Measurements from ENCODE around the gene FOXN3. TPM values are rescaled to one million over a fixed set of nuclear protein-coding genes. Genes with fewer than 3 reads are reported as not detected.

FOXN3 gene
- total RNA-seq, 2 donors from 2014 or later = 61.2 to 84.1 TPM

GRCh38 chr14:89444516-89445125 lies 27.6 kb upstream of the FOXN3 start:
- H3K9ac ChIP-seq (ENCODE audit: extremely low read depth, low read length, poor library complexity, severe bottlenecking) = no peak overlapping the region
- H3K9me3 ChIP-seq (ENCODE audit: control insufficient read depth, low read length) = no peaks in the 10 kb centered on the region
- no peaks in the 10 kb centered on the region for H3K27me3 Mint-ChIP-seq (ENCODE audit: insufficient read depth)
- H3K4me3 ChIP-seq (ENCODE audit: low read length) = no peak overlapping the region
- no peak overlapping the region for H3K27ac ChIP-seq (ENCODE audit: low read depth, low read length)
- no peaks in the 10 kb centered on the region for H3K36me3 ChIP-seq (ENCODE audit: control insufficient read depth, insufficient read depth, low read length)
- no peak for DNase-seq
- peaks cover 36% of the 10 kb centered on the region for H3K4me1 Mint-ChIP-seq
- WGBS, 2 experiments (ENCODE audit: insufficient coverage in 1 of 2, insufficient read length in 1 of 2) = 85 to 94% methylated on average over 5 to 10 of the region's 10 CpGs
- H3K4me3 Mint-ChIP-seq = no peak overlapping the region
- H3K9me3 Mint-ChIP-seq = no peaks in the 10 kb centered on the region
- H3K27me3 ChIP-seq (ENCODE audit: control insufficient read depth, insufficient read depth, low read length, poor library complexity, severe bottlenecking) = no peaks in the 10 kb centered on the region
- H3K4me1 ChIP-seq (ENCODE audit: control insufficient read depth, insufficient read depth, low read length) = peaks cover 11% of the 10 kb centered on the region
- no peak overlapping the region for H3K27ac Mint-ChIP-seq
- no peaks in the 10 kb centered on the region for H3K36me3 Mint-ChIP-seq (ENCODE audit: low read depth)
- no peak for TF ChIP-seq CTCF (conservative IDR thresholded peaks at IDR 0.05)

- TF ChIP-seq CTCF (conservative IDR thresholded peaks at IDR 0.05) = no peak
- 95% methylated on average over 2 of the region's 3 CpGs; no CpG with 5 or more reads in 1 of the 2 experiments for WGBS, 2 experiments (ENCODE audit: insufficient coverage in 1 of 2, insufficient read length in 1 of 2)
- Histone ChIP-seq H3K4me1 (ENCODE audit: control insufficient read depth, insufficient read depth, low read length) (peaks cover 11% of the 10 kb centered on the region), H3K36me3 (ENCODE audit: control insufficient read depth, insufficient read depth, low read length) (no peaks in the 10 kb centered on the region), H3K9me3 (ENCODE audit: control insufficient read depth, low read length) (no peaks in the 10 kb centered on the region), H3K4me3 (ENCODE audit: low read length) (no peak overlapping the region), H3K27me3 (ENCODE audit: control insufficient read depth, insufficient read depth, low read length, poor library complexity, severe bottlenecking) (no peaks in the 10 kb centered on the region), H3K9ac (ENCODE audit: extremely low read depth, low read length, poor library complexity, severe bottlenecking) (no peak overlapping the region), H3K27ac (ENCODE audit: low read depth, low read length) (no peak overlapping the region)
- H3K4me1 Mint-ChIP-seq = peaks cover 31% of the 10 kb centered on the region
- no peak overlapping the region for H3K4me3 Mint-ChIP-seq
- no peaks in the 10 kb centered on the region for H3K9me3 Mint-ChIP-seq
- no peak for DNase-seq
- H3K36me3 Mint-ChIP-seq (ENCODE audit: low read depth) = no peaks in the 10 kb centered on the region
- no peak overlapping the region for H3K27ac Mint-ChIP-seq
- H3K27me3 Mint-ChIP-seq (ENCODE audit: insufficient read depth) = no peaks in the 10 kb centered on the region
These were observed 27.0 kb upstream of the FOXN3 start for GRCh38 chr14:89444044-89444443.

- TF ChIP-seq CTCF (conservative IDR thresholded peaks at IDR 0.05) = no peak
- Histone ChIP-seq H3K4me3 (ENCODE audit: low read length) (no peak overlapping the region), H3K4me1 (ENCODE audit: control insufficient read depth, insufficient read depth, low read length) (peaks cover 11% of the 10 kb centered on the region), H3K36me3 (ENCODE audit: control insufficient read depth, insufficient read depth, low read length) (no peaks in the 10 kb centered on the region), H3K27me3 (ENCODE audit: control insufficient read depth, insufficient read depth, low read length, poor library complexity, severe bottlenecking) (no peaks in the 10 kb centered on the region), H3K9me3 (ENCODE audit: control insufficient read depth, low read length) (no peaks in the 10 kb centered on the region), H3K9ac (ENCODE audit: extremely low read depth, low read length, poor library complexity, severe bottlenecking) (no peak overlapping the region), H3K27ac (ENCODE audit: low read depth, low read length) (no peak overlapping the region)
- H3K27me3 Mint-ChIP-seq (ENCODE audit: insufficient read depth) = no peaks in the 10 kb centered on the region
- WGBS, 2 experiments (ENCODE audit: insufficient coverage in 1 of 2, insufficient read length in 1 of 2) = 39 to 44% methylated on average over 3 of the region's 3 CpGs
- no peak overlapping the region for H3K4me3 Mint-ChIP-seq
- H3K4me1 Mint-ChIP-seq = peaks cover 29% of the 10 kb centered on the region
- no peak overlapping the region for H3K27ac Mint-ChIP-seq
- no peaks in the 10 kb centered on the region for H3K9me3 Mint-ChIP-seq
- no peaks in the 10 kb centered on the region for H3K36me3 Mint-ChIP-seq (ENCODE audit: low read depth)
- DNase-seq = no peak
These were observed 26.1 kb upstream of the FOXN3 start for GRCh38 chr14:89443042-89443629.
